Neuronal stem cell (in vitro differentiated cells): Measurements from ENCODE around the gene LRRD1.
A peak's percentile ranks its signal among the peaks of the same experiment; 100 is the strongest.

Source experiments
- DNase-seq: peaks from one replicate; pipeline ENCODE4 v3.0.0-alpha.2; 2013; ENCODE audit warnings: low spot score
- H2AFZ ChIP-seq: one replicate; pipeline ENCODE4 v1.6.1; 2013; ENCODE audit warnings: mild to moderate bottlenecking, low read length, inconsistent platforms
- H2AK5ac ChIP-seq: 2 replicates; pipeline ENCODE4 v1.6.1; 2013; ENCODE audit warnings: low read depth, mild to moderate bottlenecking, inconsistent platforms, low read length, moderate library complexity, mixed read lengths
- H2BK120ac ChIP-seq: 2 replicates; pipeline ENCODE4 v1.6.1; 2013; ENCODE audit warnings: low read depth, mild to moderate bottlenecking, inconsistent platforms, low read length, moderate library complexity, mixed read lengths
- H2BK12ac ChIP-seq: one replicate; pipeline ENCODE4 v1.6.1; 2013; ENCODE audit warnings: low read length, inconsistent platforms
- H2BK15ac ChIP-seq: 2 replicates; pipeline ENCODE4 v1.6.1; 2013; ENCODE audit warnings: mild to moderate bottlenecking, low read length, inconsistent platforms, mixed read lengths
- H2BK5ac ChIP-seq: one replicate; pipeline ENCODE4 v1.6.1; 2013; ENCODE audit warnings: inconsistent platforms, mild to moderate bottlenecking, low read length, moderate library complexity
- H3K14ac ChIP-seq: one replicate; pipeline ENCODE4 v1.6.1; 2013; ENCODE audit warnings: low read length, inconsistent platforms
- H3K18ac ChIP-seq: 2 replicates; pipeline ENCODE4 v1.6.1; 2013; ENCODE audit warnings: low read length, inconsistent platforms
- H3K23ac ChIP-seq: 2 replicates; pipeline ENCODE4 v1.6.1; 2013; ENCODE audit warnings: low read depth, mild to moderate bottlenecking, mixed read lengths, low read length, inconsistent platforms; ENCODE audit not compliant: poor library complexity
- H3K27ac ChIP-seq: replicated peaks from 3 replicates; pipeline ENCODE4 v1.5.1; 2013; ENCODE audit warnings: low read length, inconsistent platforms
- H3K27me3 ChIP-seq, 3 experiments: 2 replicates each; pipeline ENCODE4 v1.6.1; 2013; ENCODE audit warnings: low read length in 3 of 3, mild to moderate bottlenecking in 2 of 3, inconsistent platforms in 1 of 3, low read depth in 1 of 3, mixed read lengths in 1 of 3, moderate library complexity in 1 of 3; ENCODE audit not compliant: control insufficient read depth in 3 of 3, insufficient read depth in 3 of 3
- H3K36me3 ChIP-seq, 2 donors: replicated peaks in 1 of 2; 2 replicates each; pipeline ENCODE4 v1.6.1; 2013; ENCODE audit warnings: low read length in 2 of 2; ENCODE audit not compliant: control insufficient read depth in 2 of 2, insufficient read depth in 2 of 2
- H3K4ac ChIP-seq: 2 replicates; pipeline ENCODE4 v1.6.1; 2013; ENCODE audit warnings: inconsistent platforms, mild to moderate bottlenecking, low read length, moderate library complexity
- H3K4me1 ChIP-seq, 2 donors: 1 replicate in 1 of 2; 2 replicates in 1 of 2; pipeline ENCODE4 v1.6.1; 2013; ENCODE audit warnings: low read length in 2 of 2, low read depth in 1 of 2; ENCODE audit not compliant: control insufficient read depth in 2 of 2, insufficient read depth in 1 of 2
- H3K4me2 ChIP-seq: one replicate; pipeline ENCODE4 v1.6.1; 2013; ENCODE audit warnings: mild to moderate bottlenecking, low read length, inconsistent platforms; ENCODE audit not compliant: insufficient read depth, poor library complexity, severe bottlenecking
- H3K4me3 ChIP-seq, 2 donors: 2 replicates each; pipeline ENCODE4 v1.5.1; 2013; ENCODE audit warnings: low read length in 2 of 2, mild to moderate bottlenecking in 2 of 2, inconsistent platforms in 1 of 2, moderate library complexity in 1 of 2
- H3K79me1 ChIP-seq: one replicate; pipeline ENCODE4 v1.6.1; 2013; ENCODE audit warnings: low read depth, mild to moderate bottlenecking, inconsistent platforms, low read length, moderate library complexity
- H3K9ac ChIP-seq: one replicate; pipeline ENCODE4 v1.6.1; 2013; ENCODE audit warnings: mild to moderate bottlenecking, low read depth, low read length, inconsistent platforms; ENCODE audit not compliant: poor library complexity
- H3K9me3 ChIP-seq, 2 donors: replicated peaks in 1 of 2; 2 replicates each; pipeline versions ENCODE3 to v1.6.1; 2013; ENCODE audit warnings: low read length in 2 of 2, mild to moderate bottlenecking in 2 of 2, inconsistent platforms in 1 of 2, low read depth in 1 of 2, mixed read lengths in 1 of 2, moderate library complexity in 1 of 2; ENCODE audit not compliant: control insufficient read depth in 2 of 2, insufficient read depth in 1 of 2
- H4K8ac ChIP-seq: one replicate; pipeline ENCODE4 v1.6.1; 2013; ENCODE audit warnings: low read depth, mild to moderate bottlenecking, inconsistent platforms, low read length, moderate library complexity
- H4K91ac ChIP-seq: one replicate; pipeline ENCODE4 v1.6.1; 2013; ENCODE audit warnings: low read length, low read depth, mild to moderate bottlenecking, inconsistent platforms; ENCODE audit not compliant: poor library complexity
- WGBS, 2 donors: extraction: QIAGEN DNeasy Blood & Tissue Kit; methylation state at CpG; one replicate each; pipeline ENCODE4 v1.1.7; 2013; ENCODE audit warnings: missing lambda C conversion rate in 2 of 2, mixed read lengths in 1 of 2; ENCODE audit not compliant: insufficient read length in 2 of 2, insufficient replicate concordance in 1 of 2; ENCODE audit errors: extremely low coverage in 2 of 2; 5-methylcytosine and 5-hydroxymethylcytosine counted together

The LRRD1 gene

GRCh38 chr7:92221766-92222165 lies 42.8 kb upstream of the LRRD1 start:
- H3K4ac ChIP-seq: no peak overlapping the region
- no CpG with 5 or more reads among the region's 3 CpGs for WGBS, 2 donors
- no peak overlapping the region for H2AK5ac ChIP-seq
- no peak overlapping the region for H2BK120ac ChIP-seq
- no peak overlapping the region for H3K4me2 ChIP-seq
- H3K36me3 ChIP-seq: peaks cover 12 to 96% of the 10 kb centered on the region in 2 donors
- H3K9ac ChIP-seq: no peak overlapping the region
- H4K8ac ChIP-seq: no peak overlapping the region
- no peak overlapping the region for H2BK12ac ChIP-seq
- no peak overlapping the region for H2AFZ ChIP-seq
- no peak overlapping the region for H3K18ac ChIP-seq
- no peak overlapping the region for H4K91ac ChIP-seq
- no peaks in the 10 kb centered on the region for H3K79me1 ChIP-seq
- no peaks in the 10 kb centered on the region for H3K9me3 ChIP-seq
- H3K27ac ChIP-seq: no peak overlapping the region
- DNase-seq: no peak
- H2BK15ac ChIP-seq: no peak overlapping the region
- no peak overlapping the region for H3K4me3 ChIP-seq
- no peaks in the 10 kb centered on the region for H3K4me1 ChIP-seq
- no peak overlapping the region for H2BK5ac ChIP-seq
- H3K23ac ChIP-seq: no peak overlapping the region
- no peak overlapping the region for H3K14ac ChIP-seq
- no peaks in the 10 kb centered on the region for H3K27me3 ChIP-seq

GRCh38 chr7:92206672-92207071 lies 27.7 kb upstream of the LRRD1 start:
- no peaks in the 10 kb centered on the region for H3K4me1 ChIP-seq
- H3K36me3 ChIP-seq: peaks cover 12 to 95% of the 10 kb centered on the region in 2 donors
- H3K14ac ChIP-seq: no peak overlapping the region
- DNase-seq: no peak
- WGBS, 2 donors: no CpG with 5 or more reads among the region's 1 CpG
- H3K4me2 ChIP-seq: no peak overlapping the region
- peaks cover 0 to 21% of the 10 kb centered on the region in 2 donors for H3K9me3 ChIP-seq
- no peak overlapping the region for H4K91ac ChIP-seq
- H3K4ac ChIP-seq: no peak overlapping the region
- H3K27ac ChIP-seq: no peak overlapping the region
- no peak overlapping the region for H3K23ac ChIP-seq
- H4K8ac ChIP-seq: no peak overlapping the region
- H2BK120ac ChIP-seq: no peak overlapping the region
- H3K18ac ChIP-seq: no peak overlapping the region
- H2AFZ ChIP-seq: no peak overlapping the region
- no peak overlapping the region for H3K9ac ChIP-seq
- H3K79me1 ChIP-seq: peaks cover 4% of the 10 kb centered on the region
- H3K4me3 ChIP-seq: no peak overlapping the region
- no peak overlapping the region for H2AK5ac ChIP-seq
- H2BK5ac ChIP-seq: no peak overlapping the region
- H2BK12ac ChIP-seq: no peak overlapping the region
- no peaks in the 10 kb centered on the region for H3K27me3 ChIP-seq
- no peak overlapping the region for H2BK15ac ChIP-seq

GRCh38 chr7:92205987-92206386 lies 27.0 kb upstream of the LRRD1 start:
- Histone ChIP-seq H2BK12ac (no peak overlapping the region), H3K36me3 (peaks cover 8 to 94% of the 10 kb centered on the region in 2 donors), H3K79me1 (peaks cover 4% of the 10 kb centered on the region)

GRCh38 chr7:92200791-92201190 lies 21.8 kb upstream of the LRRD1 start:
- Histone ChIP-seq H3K27me3 (no peaks in the 10 kb centered on the region), H3K9ac (no peak overlapping the region), H2BK12ac (no peak overlapping the region), H3K4me1 (no peaks in the 10 kb centered on the region), H2BK5ac (no peak overlapping the region), H3K36me3 (peaks cover 4 to 84% of the 10 kb centered on the region in 2 donors), H3K9me3 (no peaks in the 10 kb centered on the region), H3K4ac (no peak overlapping the region), H2AK5ac (no peak overlapping the region), H3K18ac (no peak overlapping the region), H3K4me2 (no peak overlapping the region), H3K14ac (no peak overlapping the region), H4K91ac (no peak overlapping the region), H3K23ac (no peak overlapping the region), H2BK15ac (no peak overlapping the region), H3K4me3 (no peak overlapping the region), H2AFZ (no peak overlapping the region), H3K27ac (no peak overlapping the region), H2BK120ac (no peak overlapping the region), H3K79me1 (peaks cover under 1% of the 10 kb centered on the region), H4K8ac (no peak overlapping the region)
- DNase-seq: no peak
- no CpG with 5 or more reads among the region's 1 CpG for WGBS, 2 donors

More at GRCh38 chr7:92205987-92206386, 27.0 kb upstream of the LRRD1 start:
- H2AFZ ChIP-seq: no peak overlapping the region
- H3K14ac ChIP-seq: peak overlapping the region; percentile 84
- H3K4me2 ChIP-seq: no peak overlapping the region
- no peak overlapping the region for H3K9ac ChIP-seq
- no peak for DNase-seq
- no peaks in the 10 kb centered on the region for H3K27me3 ChIP-seq
- H3K9me3 ChIP-seq: peaks cover 0 to 21% of the 10 kb centered on the region in 2 donors
- no CpG with 5 or more reads among the region's 3 CpGs for WGBS, 2 donors
- no peak overlapping the region for H2AK5ac ChIP-seq
- H3K27ac ChIP-seq: no peak overlapping the region
- no peak overlapping the region for H3K18ac ChIP-seq
- no peaks in the 10 kb centered on the region for H3K4me1 ChIP-seq
- H3K4me3 ChIP-seq: no peak overlapping the region
- no peak overlapping the region for H4K91ac ChIP-seq
- no peak overlapping the region for H2BK5ac ChIP-seq
- H3K4ac ChIP-seq: no peak overlapping the region
- H3K23ac ChIP-seq: no peak overlapping the region
- no peak overlapping the region for H2BK120ac ChIP-seq
- peak overlapping the region; percentile 89 for H4K8ac ChIP-seq
- no peak overlapping the region for H2BK15ac ChIP-seq
